Astrocyte (in vitro differentiated cells and primary cell): ENCODE data around the gene SPRY1. TPM values are rescaled to one million over a fixed set of nuclear protein-coding genes. Genes with fewer than 3 reads are reported as not detected.

Source experiments
- DNase-seq: peaks from one replicate; pipeline ENCODE4 v3.0.0-alpha.2; 2010; ENCODE audit warnings: low read depth
- FAIRE-seq: peaks from 2 replicates; lab custom pipeline; 2011; peaks lifted over from hg19 to GRCh38; lab: Jason Lieb, UNC
- H2AFZ ChIP-seq: 2 replicates; pipeline ENCODE4 v1.6.0; 2012; ENCODE audit warnings: low read depth, low read length, inconsistent platforms
- H3K27ac ChIP-seq: 2 replicates; pipeline ENCODE4 v1.5.1; 2011; ENCODE audit warnings: low read depth, low read length, inconsistent platforms
- H3K27me3 ChIP-seq: 2 replicates; pipeline ENCODE4 v1.6.0; 2011; ENCODE audit warnings: low read length, inconsistent platforms; ENCODE audit not compliant: insufficient read depth
- H3K36me3 ChIP-seq: 2 replicates; pipeline ENCODE4 v1.5.1; 2011; ENCODE audit warnings: low read length, inconsistent platforms; ENCODE audit not compliant: insufficient read depth
- H3K4me1 ChIP-seq: 2 replicates; pipeline ENCODE4 v1.5.1; 2011; ENCODE audit warnings: low read length, inconsistent platforms; ENCODE audit not compliant: insufficient read depth
- H3K4me2 ChIP-seq: 2 replicates; pipeline ENCODE4 v1.6.0; 2012; ENCODE audit warnings: low read length, inconsistent platforms
- H3K4me3 ChIP-seq: 2 replicates; pipeline ENCODE4 v1.5.1; 2011; ENCODE audit warnings: low read depth, mild to moderate bottlenecking, low read length, inconsistent platforms; ENCODE audit not compliant: insufficient read depth
- H3K79me2 ChIP-seq: 2 replicates; pipeline ENCODE4 v1.6.0; 2012; ENCODE audit warnings: mild to moderate bottlenecking, low read length, inconsistent platforms; ENCODE audit not compliant: insufficient read depth
- H3K9ac ChIP-seq: 2 replicates; pipeline ENCODE4 v1.6.0; 2012; ENCODE audit warnings: mild to moderate bottlenecking, low read length, inconsistent platforms
- H3K9me3 ChIP-seq: 2 replicates; pipeline ENCODE4 v1.5.1; 2012; ENCODE audit warnings: low read depth, mild to moderate bottlenecking, low read length, inconsistent platforms; ENCODE audit not compliant: insufficient read depth
- H4K20me1 ChIP-seq: 2 replicates; pipeline ENCODE4 v1.6.0; 2012; ENCODE audit warnings: low read length, inconsistent platforms; ENCODE audit not compliant: insufficient read depth
- H3K27ac Mint-ChIP-seq: one replicate; pipeline ENCODE4 v1.8.0; 2021; ENCODE audit warnings: mild to moderate bottlenecking, mixed read lengths; ENCODE audit not compliant: unreplicated experiment
- H3K27me3 Mint-ChIP-seq: one replicate; pipeline ENCODE4 v1.8.0; 2021; ENCODE audit warnings: low read depth, mixed read lengths; ENCODE audit not compliant: unreplicated experiment
- H3K36me3 Mint-ChIP-seq: one replicate; pipeline ENCODE4 v1.8.0; 2021; ENCODE audit warnings: low read depth, mixed read lengths; ENCODE audit not compliant: unreplicated experiment
- H3K4me1 Mint-ChIP-seq: one replicate; pipeline ENCODE4 v1.8.0; 2021; ENCODE audit warnings: low read depth, mixed read lengths; ENCODE audit not compliant: unreplicated experiment
- H3K4me3 Mint-ChIP-seq: one replicate; pipeline ENCODE4 v1.8.0; 2021; ENCODE audit warnings: mild to moderate bottlenecking, moderate library complexity, mixed read lengths; ENCODE audit not compliant: unreplicated experiment
- H3K9me3 Mint-ChIP-seq: one replicate; pipeline ENCODE4 v1.8.0; 2021; ENCODE audit warnings: mild to moderate bottlenecking, mixed read lengths; ENCODE audit not compliant: unreplicated experiment
- CTCF ChIP-seq: IDR thresholded peaks from 2 replicates; pipeline ENCODE4 v1.5.1; 2011; ENCODE audit warnings: low read depth, mild to moderate bottlenecking, inconsistent platforms, low read length, moderate library complexity; ENCODE audit not compliant: insufficient read depth
- EZH2 ChIP-seq: IDR thresholded peaks from 2 replicates; pipeline ENCODE4 v1.6.1; 2012; ENCODE audit warnings: mild to moderate bottlenecking, low read length, inconsistent platforms; ENCODE audit not compliant: insufficient read depth
- total RNA-seq: library from RNA; stranded (reverse); gene quantifications from 2 replicates; pipeline ENCODE4 v1.2.1, GENCODE V29; 2021

SPRY1 gene
- total RNA-seq, 1 donor from 2014 or later: 51.6 TPM

DNA sequence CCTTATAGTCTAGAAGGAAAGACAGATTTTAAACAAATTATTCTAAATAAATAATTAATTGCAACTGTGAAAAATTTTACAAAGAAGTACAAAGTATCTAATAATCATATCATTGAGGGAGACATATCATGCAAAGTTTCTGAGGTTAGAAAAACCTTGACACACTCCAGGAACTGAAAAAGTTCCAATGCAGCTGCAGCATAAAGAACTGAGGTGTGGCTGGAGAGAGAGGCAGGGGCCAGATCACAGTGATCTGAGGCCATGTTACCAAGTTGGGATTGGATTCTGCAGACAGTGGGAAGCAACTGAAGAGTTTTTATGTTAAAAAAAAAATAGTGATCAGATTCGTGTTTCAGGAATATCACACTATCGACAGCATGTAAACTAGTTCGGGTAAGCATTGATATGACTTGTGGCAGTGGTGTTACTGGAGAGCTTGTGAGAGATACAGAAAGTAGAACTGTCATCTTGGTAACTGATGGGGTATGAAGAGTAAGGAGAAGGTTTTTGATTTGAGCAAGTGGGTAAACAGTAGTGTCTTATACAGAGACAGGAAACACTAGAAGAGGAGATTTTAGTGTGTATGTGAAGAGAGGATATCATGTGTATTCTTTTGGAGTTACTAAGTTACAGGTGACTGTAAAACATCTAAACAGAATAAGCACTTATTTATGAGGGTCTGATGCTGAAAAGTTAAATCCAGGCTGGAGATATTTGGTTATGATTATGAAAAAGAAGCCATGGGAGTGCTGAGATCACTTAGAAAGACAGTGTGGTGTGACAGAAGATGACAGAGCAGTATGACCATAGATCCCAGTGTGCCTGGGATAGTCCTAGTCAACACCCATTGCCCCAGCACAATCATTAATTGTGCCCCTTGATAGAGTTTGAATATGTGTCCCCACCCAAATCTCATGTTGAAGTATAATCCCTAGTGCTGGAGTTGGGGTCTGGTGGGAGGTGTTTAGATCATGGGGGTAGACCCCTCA is 15.6 kb upstream of the SPRY1 start:
- H3K36me3 ChIP-seq: no peaks in the 10 kb centered on the region
- H3K27ac ChIP-seq: no peak overlapping the region
- no peak overlapping the region for H3K4me2 ChIP-seq
- Mint-ChIP-seq H3K4me1 (peaks cover 8% of the 10 kb centered on the region), H3K9me3 (peaks cover 8% of the 10 kb centered on the region), H3K36me3 (no peaks in the 10 kb centered on the region), H3K27ac (no peak overlapping the region), H3K4me3 (no peak overlapping the region), H3K27me3 (no peaks in the 10 kb centered on the region)
- DNase-seq (no peak), FAIRE-seq (no peak)
- H4K20me1 ChIP-seq: no peaks in the 10 kb centered on the region
- H3K9me3 ChIP-seq: peaks cover 4% of the 10 kb centered on the region
- no peak overlapping the region for H3K9ac ChIP-seq
- H3K27me3 ChIP-seq: no peaks in the 10 kb centered on the region
- H2AFZ ChIP-seq: no peak overlapping the region
- no peaks in the 10 kb centered on the region for H3K4me1 ChIP-seq
- TF ChIP-seq CTCF (no peak), EZH2 (no peak)
- no peak overlapping the region for H3K4me3 ChIP-seq
- no peaks in the 10 kb centered on the region for H3K79me2 ChIP-seq

DNA sequence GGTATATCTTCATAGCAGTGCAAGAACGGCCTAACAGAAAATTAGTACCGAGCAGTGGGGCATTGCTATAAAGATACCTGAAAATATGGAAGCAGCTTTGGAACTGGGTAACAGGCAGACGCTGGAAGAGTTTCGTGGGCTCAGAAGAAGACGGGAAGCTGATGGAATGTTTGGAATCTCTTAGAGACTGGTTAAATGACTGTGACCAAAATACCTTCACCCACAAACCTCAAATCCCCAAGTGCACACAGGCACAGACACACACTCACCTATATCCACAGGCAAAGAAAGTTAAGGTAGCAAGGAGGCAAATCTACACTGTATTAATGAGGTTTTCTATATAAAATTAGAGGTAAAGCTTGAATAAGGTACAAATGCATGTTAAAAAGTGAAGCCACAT is 14.6 kb upstream of the SPRY1 start:
- H3K4me3 ChIP-seq: no peak overlapping the region
- peak; percentile 52 for DNase-seq
- H3K27ac ChIP-seq: no peak overlapping the region
- Mint-ChIP-seq H3K27me3 (no peaks in the 10 kb centered on the region), H3K27ac (no peak overlapping the region), H3K9me3 (peaks cover 6% of the 10 kb centered on the region), H3K4me1 (peaks cover 10% of the 10 kb centered on the region), H3K4me3 (no peak overlapping the region), H3K36me3 (no peaks in the 10 kb centered on the region)
- no peak overlapping the region for H3K4me2 ChIP-seq
- no peaks in the 10 kb centered on the region for H3K36me3 ChIP-seq
- no peak for TF ChIP-seq CTCF
- TF ChIP-seq EZH2: no peak
- H3K4me1 ChIP-seq: peaks cover 3% of the 10 kb centered on the region
- no peaks in the 10 kb centered on the region for H3K79me2 ChIP-seq
- no peak for FAIRE-seq
- H2AFZ ChIP-seq: no peak overlapping the region
- H3K9me3 ChIP-seq: peaks cover 4% of the 10 kb centered on the region
- H3K9ac ChIP-seq: no peak overlapping the region
- H4K20me1 ChIP-seq: no peaks in the 10 kb centered on the region
- H3K27me3 ChIP-seq: no peaks in the 10 kb centered on the region

DNA sequence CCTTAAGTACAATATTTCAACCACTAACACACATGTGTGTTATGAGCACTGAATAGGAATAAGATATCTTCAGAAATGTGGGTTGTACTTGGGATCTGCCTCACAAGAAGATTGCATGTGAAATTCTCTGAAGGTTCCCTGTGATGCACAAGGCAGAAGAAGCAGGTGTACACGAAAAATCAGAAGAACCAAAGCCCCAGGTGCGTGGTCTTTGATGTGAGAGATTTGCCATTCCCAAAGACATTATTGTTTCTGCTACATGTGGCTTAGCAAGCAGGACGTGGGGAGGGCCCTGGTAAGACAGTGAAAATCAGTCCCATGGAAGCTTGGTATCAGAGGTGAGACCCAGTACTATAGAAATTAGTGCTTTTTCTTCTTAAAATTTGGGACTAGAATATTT is 13.0 kb upstream of the SPRY1 start:
- FAIRE-seq: no peak

More for the DNA sequence above, 13.0 kb upstream of the SPRY1 start:
- H3K9me3 Mint-ChIP-seq: peaks cover 6% of the 10 kb centered on the region
- Histone ChIP-seq H2AFZ (no peak overlapping the region), H3K4me1 (peaks cover 3% of the 10 kb centered on the region), H3K27ac (no peak overlapping the region), H3K9me3 (peaks cover 4% of the 10 kb centered on the region), H3K4me3 (no peak overlapping the region), H3K27me3 (no peaks in the 10 kb centered on the region), H3K9ac (no peak overlapping the region), H3K4me2 (no peak overlapping the region), H3K79me2 (no peaks in the 10 kb centered on the region), H3K36me3 (no peaks in the 10 kb centered on the region), H4K20me1 (no peaks in the 10 kb centered on the region)
- no peak for DNase-seq
- H3K27me3 Mint-ChIP-seq: no peaks in the 10 kb centered on the region
- TF ChIP-seq CTCF (no peak), EZH2 (no peak)
- no peaks in the 10 kb centered on the region for H3K36me3 Mint-ChIP-seq
- H3K4me1 Mint-ChIP-seq: peaks cover 10% of the 10 kb centered on the region
- H3K27ac Mint-ChIP-seq: no peak overlapping the region
- H3K4me3 Mint-ChIP-seq: no peak overlapping the region
